HL-60 (cell line): ENCODE data around the gene PANK2.

Experiments
- CTCF ChIP-seq: IDR thresholded peaks from one replicate; pipeline ENCODE4 v1.5.1; 2011; ENCODE audit warnings: low read length, control low read depth, inconsistent platforms; ENCODE audit not compliant: insufficient read depth
- GABPA ChIP-seq: IDR thresholded peaks from 2 replicates; pipeline ENCODE4 v1.6.1; 2012; ENCODE audit warnings: low read depth
- POLR2AphosphoS5 ChIP-seq: IDR thresholded peaks from 2 replicates; pipeline ENCODE4 v1.6.1; 2012; ENCODE audit warnings: low read depth
- REST ChIP-seq: IDR thresholded peaks from 2 replicates; pipeline ENCODE4 v1.6.1; 2012; ENCODE audit warnings: low read depth; ENCODE audit not compliant: insufficient replicate concordance
- SPI1 ChIP-seq: IDR thresholded peaks from 2 replicates; pipeline ENCODE4 v1.6.1; 2012; ENCODE audit warnings: low read depth, mild to moderate bottlenecking, borderline replicate concordance

GRCh38 chr20:3902446-3902845 is 13.3 kb downstream of the PANK2 start:
- TF ChIP-seq CTCF (no peak), POLR2AphosphoS5 (no peak), REST (no peak), GABPA (no peak), SPI1 (no peak)
